Measurements from ENCODE around the gene NHSL2.

DNA sequence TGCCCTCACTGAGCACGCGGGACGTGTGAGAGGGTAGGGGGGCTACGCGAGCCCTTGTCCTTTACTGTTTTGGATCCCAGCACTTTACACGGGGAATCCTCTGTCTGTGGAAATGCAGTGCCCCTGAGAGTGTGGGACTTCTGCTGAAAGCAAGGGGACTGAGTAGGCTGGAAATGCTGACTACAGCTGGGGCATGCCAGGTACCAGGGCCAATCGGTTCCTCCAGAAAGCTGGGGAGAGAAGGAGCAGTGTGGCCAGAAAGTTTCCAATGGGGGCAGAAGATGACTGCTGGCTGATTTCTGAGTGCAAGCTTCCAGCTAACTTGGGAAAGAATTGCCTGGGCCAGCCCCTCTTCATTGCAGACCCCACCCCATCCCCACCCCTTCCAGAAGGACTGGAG, 1.5 kb downstream of the NHSL2 start:
- TF ChIP-seq EZH2 (IDR thresholded peaks at IDR 0.05; ENCODE audit: insufficient read depth, low read length) = no peak
- TF ChIP-seq, protein P1, sequence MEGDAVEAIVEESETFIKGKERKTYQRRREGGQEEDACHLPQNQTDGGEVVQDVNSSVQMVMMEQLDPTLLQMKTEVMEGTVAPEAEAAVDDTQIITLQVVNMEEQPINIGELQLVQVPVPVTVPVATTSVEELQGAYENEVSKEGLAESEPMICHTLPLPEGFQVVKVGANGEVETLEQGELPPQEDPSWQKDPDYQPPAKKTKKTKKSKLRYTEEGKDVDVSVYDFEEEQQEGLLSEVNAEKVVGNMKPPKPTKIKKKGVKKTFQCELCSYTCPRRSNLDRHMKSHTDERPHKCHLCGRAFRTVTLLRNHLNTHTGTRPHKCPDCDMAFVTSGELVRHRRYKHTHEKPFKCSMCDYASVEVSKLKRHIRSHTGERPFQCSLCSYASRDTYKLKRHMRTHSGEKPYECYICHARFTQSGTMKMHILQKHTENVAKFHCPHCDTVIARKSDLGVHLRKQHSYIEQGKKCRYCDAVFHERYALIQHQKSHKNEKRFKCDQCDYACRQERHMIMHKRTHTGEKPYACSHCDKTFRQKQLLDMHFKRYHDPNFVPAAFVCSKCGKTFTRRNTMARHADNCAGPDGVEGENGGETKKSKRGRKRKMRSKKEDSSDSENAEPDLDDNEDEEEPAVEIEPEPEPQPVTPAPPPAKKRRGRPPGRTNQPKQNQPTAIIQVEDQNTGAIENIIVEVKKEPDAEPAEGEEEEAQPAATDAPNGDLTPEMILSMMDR (IDR thresholded peaks at IDR 0.05; ENCODE audit: insufficient read depth, low read depth, low read length) = no peak
